Measurements from ENCODE around the gene ARFIP2.
A peak's percentile ranks its signal among the peaks of the same experiment; 100 is the strongest.

DNA sequence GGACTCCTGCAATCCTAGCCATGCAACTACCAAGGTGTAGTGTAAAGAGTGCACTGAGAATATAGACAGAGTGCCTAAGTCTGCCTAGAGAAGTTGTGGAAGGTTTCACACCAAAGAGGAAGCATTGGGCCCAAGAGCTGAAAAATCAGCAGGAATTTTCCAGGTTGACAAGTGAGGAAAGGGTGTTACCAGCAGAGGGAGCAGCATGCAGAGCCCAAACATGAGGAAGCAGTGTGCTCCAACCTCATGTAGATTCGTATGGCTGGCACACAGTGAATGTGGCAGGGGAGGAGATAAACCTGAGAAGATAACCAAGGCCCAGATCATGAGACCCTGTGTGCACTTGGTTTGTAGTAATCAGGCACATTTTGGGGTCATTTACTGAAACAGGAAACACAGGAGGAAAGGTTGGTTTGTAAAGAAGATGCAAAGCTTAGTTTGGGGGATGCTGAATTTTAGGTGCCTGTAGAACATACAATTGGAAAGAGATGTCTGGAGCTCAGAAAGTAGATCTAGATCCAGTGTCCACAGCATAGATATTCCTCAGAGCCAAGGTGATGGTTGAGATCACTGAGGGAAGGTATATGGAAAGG lies 42.1 kb downstream of the ARFIP2 start:
- TF ChIP-seq, protein P1, sequence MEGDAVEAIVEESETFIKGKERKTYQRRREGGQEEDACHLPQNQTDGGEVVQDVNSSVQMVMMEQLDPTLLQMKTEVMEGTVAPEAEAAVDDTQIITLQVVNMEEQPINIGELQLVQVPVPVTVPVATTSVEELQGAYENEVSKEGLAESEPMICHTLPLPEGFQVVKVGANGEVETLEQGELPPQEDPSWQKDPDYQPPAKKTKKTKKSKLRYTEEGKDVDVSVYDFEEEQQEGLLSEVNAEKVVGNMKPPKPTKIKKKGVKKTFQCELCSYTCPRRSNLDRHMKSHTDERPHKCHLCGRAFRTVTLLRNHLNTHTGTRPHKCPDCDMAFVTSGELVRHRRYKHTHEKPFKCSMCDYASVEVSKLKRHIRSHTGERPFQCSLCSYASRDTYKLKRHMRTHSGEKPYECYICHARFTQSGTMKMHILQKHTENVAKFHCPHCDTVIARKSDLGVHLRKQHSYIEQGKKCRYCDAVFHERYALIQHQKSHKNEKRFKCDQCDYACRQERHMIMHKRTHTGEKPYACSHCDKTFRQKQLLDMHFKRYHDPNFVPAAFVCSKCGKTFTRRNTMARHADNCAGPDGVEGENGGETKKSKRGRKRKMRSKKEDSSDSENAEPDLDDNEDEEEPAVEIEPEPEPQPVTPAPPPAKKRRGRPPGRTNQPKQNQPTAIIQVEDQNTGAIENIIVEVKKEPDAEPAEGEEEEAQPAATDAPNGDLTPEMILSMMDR (IDR thresholded peaks at IDR 0.05), result peak; percentile 84
- no peak for TF ChIP-seq ZFX (IDR thresholded peaks at IDR 0.05; ENCODE audit: borderline replicate concordance)

Data from 22Rv1 (cell line).